IMR-90 (cell line): ENCODE results near the gene REPS2. TPM values are rescaled to one million over a fixed set of nuclear protein-coding genes. Genes with fewer than 3 reads are reported as not detected.

Experiments used
- ATAC-seq: fragments of 200-7000 bp; cut with Tn5 transposase; 2 replicates; pipeline ENCODE4 v1.9.1; 2020; ENCODE audit warnings: low read depth, mild to moderate bottlenecking, moderate library complexity
- BruUV-seq: library from RNA; stranded (reverse); fragments of 400-500 nt; replicated peaks from 2 replicates; lab custom pipeline; 2021; lab: Mats Ljungman, UMichigan
- CTCF ChIA-PET: fragments of 300-600 bp; formaldehyde crosslinking; extraction: SDS; loops from one replicate; lab custom pipeline; 2021; ENCODE audit warnings: antibody characterized with exemption; lab: Yijun Ruan, JAX
- POLR2A ChIA-PET: fragments of 300-600 bp; sonication (Branson Sonifier 250); formaldehyde crosslinking; loops from one replicate; lab custom pipeline; 2022; ENCODE audit warnings: antibody characterized with exemption; ENCODE audit not compliant: unreplicated experiment; lab: Charles Lee
- DNase-seq: peaks from one replicate; pipeline ENCODE4 v3.0.0; 2013
- H2AFZ ChIP-seq: replicated peaks from 2 replicates; pipeline ENCODE3; 2013; ENCODE audit warnings: low read length, mild to moderate bottlenecking; ENCODE audit not compliant: poor library complexity
- H2AK5ac ChIP-seq: 2 replicates; pipeline ENCODE4 v1.6.1; 2013; ENCODE audit warnings: low read depth, low read length, inconsistent platforms
- H2AK9ac ChIP-seq: replicated peaks from 2 replicates; pipeline ENCODE3; 2013; ENCODE audit warnings: mild to moderate bottlenecking, low read depth, low read length, moderate library complexity; ENCODE audit not compliant: poor library complexity
- H2BK120ac ChIP-seq: 2 replicates; pipeline ENCODE4 v1.6.1; 2013; ENCODE audit warnings: low read depth, low read length, inconsistent platforms
- H2BK15ac ChIP-seq: 3 replicates; pipeline ENCODE4 v1.6.1; 2013; ENCODE audit warnings: low read depth, low read length, inconsistent platforms
- H2BK20ac ChIP-seq: 2 replicates; pipeline ENCODE4 v1.6.1; 2013; ENCODE audit warnings: low read depth, mild to moderate bottlenecking, inconsistent platforms, low read length, moderate library complexity
- H2BK5ac ChIP-seq: 2 replicates; pipeline ENCODE4 v1.6.1; 2013; ENCODE audit warnings: mild to moderate bottlenecking, low read depth, low read length, inconsistent platforms; ENCODE audit not compliant: poor library complexity, severe bottlenecking
- H3K14ac ChIP-seq: replicated peaks from 2 replicates; pipeline ENCODE4 v1.6.1; 2013; ENCODE audit warnings: low read depth, low read length, inconsistent platforms
- H3K18ac ChIP-seq: 2 replicates; pipeline ENCODE4 v1.6.1; 2013; ENCODE audit warnings: low read depth, low read length, control low read depth
- H3K23ac ChIP-seq: 2 replicates; pipeline ENCODE4 v1.6.1; 2013; ENCODE audit warnings: low read depth, low read length, inconsistent platforms
- H3K27ac ChIP-seq: 2 replicates; pipeline ENCODE4 v1.5.1; 2013; ENCODE audit warnings: mild to moderate bottlenecking, control low read depth, low read length; ENCODE audit not compliant: insufficient read depth
- H3K27me3 ChIP-seq: 2 replicates; pipeline ENCODE4 v1.6.1; 2013; ENCODE audit warnings: low read length; ENCODE audit not compliant: control insufficient read depth, insufficient read depth
- H3K36me3 ChIP-seq: 2 replicates; pipeline ENCODE4 v1.6.1; 2013; ENCODE audit warnings: low read length, mixed read lengths; ENCODE audit not compliant: control insufficient read depth, insufficient read depth
- H3K4ac ChIP-seq: 2 replicates; pipeline ENCODE4 v1.6.1; 2013; ENCODE audit warnings: low read depth, low read length, inconsistent platforms
- H3K4me1 ChIP-seq: 2 replicates; pipeline ENCODE4 v1.6.1; 2013; ENCODE audit warnings: low read length, mixed read lengths; ENCODE audit not compliant: control insufficient read depth, insufficient read depth
- H3K4me2 ChIP-seq: 2 replicates; pipeline ENCODE4 v1.6.1; 2013; ENCODE audit warnings: low read depth, mild to moderate bottlenecking, control low read depth, low read length, moderate library complexity
- H3K4me3 ChIP-seq: 2 replicates; pipeline ENCODE4 v1.5.1; 2013; ENCODE audit warnings: low read depth, mild to moderate bottlenecking, control low read depth, low read length, moderate library complexity; ENCODE audit not compliant: insufficient read depth
- H3K56ac ChIP-seq: 2 replicates; pipeline ENCODE4 v1.6.1; 2013; ENCODE audit warnings: low read length, inconsistent platforms; ENCODE audit not compliant: insufficient read depth; ENCODE audit errors: extremely low read depth
- H3K79me1 ChIP-seq, 2 experiments: 2 replicates each; pipeline ENCODE4 v1.6.1; 2013; ENCODE audit warnings: low read length in 2 of 2, inconsistent platforms in 1 of 2, low read depth in 1 of 2
- H3K9ac ChIP-seq: 2 replicates; pipeline ENCODE4 v1.6.1; 2013; ENCODE audit warnings: low read depth, low read length, control low read depth
- H3K9me1 ChIP-seq: 2 replicates; pipeline ENCODE4 v1.6.1; 2013; ENCODE audit warnings: low read length, inconsistent platforms; ENCODE audit not compliant: insufficient read depth
- H3K9me3 ChIP-seq: 2 replicates; pipeline ENCODE4 v1.6.1; 2013; ENCODE audit warnings: low read length; ENCODE audit not compliant: control insufficient read depth, insufficient read depth
- H4K20me1 ChIP-seq: 2 replicates; pipeline ENCODE4 v1.6.1; 2013; ENCODE audit warnings: low read length, inconsistent platforms; ENCODE audit not compliant: insufficient read depth
- H4K5ac ChIP-seq: 2 replicates; pipeline ENCODE4 v1.6.1; 2013; ENCODE audit warnings: mild to moderate bottlenecking, low read depth, low read length, control low read depth
- H4K8ac ChIP-seq, 2 experiments: 2 replicates each; pipeline ENCODE4 v1.6.1; 2013; ENCODE audit warnings: low read depth in 2 of 2, low read length in 2 of 2, control low read depth in 1 of 2, inconsistent platforms in 1 of 2
- H4K91ac ChIP-seq: 2 replicates; pipeline ENCODE4 v1.6.1; 2013; ENCODE audit warnings: low read depth, low read length, inconsistent platforms; ENCODE audit not compliant: insufficient read depth
- BHLHE40 ChIP-seq: fragments of 150-350 bp; IDR thresholded peaks from 2 replicates; pipeline ENCODE4 v1.6.1; 2016; ENCODE audit warnings: mild to moderate bottlenecking, low read depth, low read length
- CHD1 ChIP-seq: IDR thresholded peaks from 2 replicates; pipeline ENCODE4 v1.6.1; 2012; ENCODE audit warnings: low read depth, low read length, improper control_type of control experiment
- MAFK ChIP-seq: IDR thresholded peaks from 2 replicates; pipeline ENCODE4 v1.6.1; 2012; ENCODE audit warnings: low read depth, low read length, improper control_type of control experiment
- MXI1 ChIP-seq: IDR thresholded peaks from 2 replicates; pipeline ENCODE4 v1.6.1; 2012; ENCODE audit warnings: low read depth, mild to moderate bottlenecking, low read length, moderate library complexity, borderline replicate concordance
- RAD21 ChIP-seq: IDR thresholded peaks from 2 replicates; pipeline ENCODE4 v1.6.1; 2012; ENCODE audit warnings: low read length, improper control_type of control experiment
- RCOR1 ChIP-seq: IDR thresholded peaks from 2 replicates; pipeline ENCODE4 v1.6.1; 2012; ENCODE audit warnings: mild to moderate bottlenecking, low read length, improper control_type of control experiment; ENCODE audit not compliant: insufficient replicate concordance
- RFX5 ChIP-seq: IDR thresholded peaks from 2 replicates; pipeline ENCODE4 v1.8.0; 2012; ENCODE audit warnings: low read depth, mild to moderate bottlenecking, low read length, moderate library complexity
- USF2 ChIP-seq: fragments of 150-350 bp; IDR thresholded peaks from 2 replicates; pipeline ENCODE4 v1.6.1; 2017; ENCODE audit warnings: mild to moderate bottlenecking, antibody characterized with exemption, low read length, low read depth
- WGBS, 2 experiments: methylation state at CpG; one replicate each; pipeline versions ENCODE4 v1.1.5 to v1.1.7; 2013; ENCODE audit warnings: missing lambda C conversion rate in 2 of 2; ENCODE audit not compliant: insufficient read length in 1 of 2; ENCODE audit errors: extremely low coverage in 2 of 2; 5-methylcytosine and 5-hydroxymethylcytosine counted together
- dilution Hi-C: fragments of 300-500 bp; cut with HindIII; formaldehyde crosslinking; loops from one replicate; pipeline ENCODE4 v1.14.3; 2018; ENCODE audit warnings: low sequenced_read_pairs; ENCODE audit not compliant: unreplicated experiment
- in situ Hi-C: fragments of 300-500 bp; cut with MboI; formaldehyde crosslinking; loops from 3 replicates; pipeline ENCODE4 v1.14.3; 2019; ENCODE audit warnings: low sequenced_read_pairs, inconsistent platforms, mixed read lengths
- intact Hi-C: fragments of 100-400 bp; cut with micrococcal nuclease; formaldehyde crosslinking; loops from 2 replicates; pipeline ENCODE4 v1.10.0; 2022
- polyA plus RNA-seq, 3 experiments: library from polyadenylated mRNA; depleted of rRNA; stranded (reverse); fragments of >200 nt; gene quantifications; 2 replicates each; pipeline ENCODE4 v1.2.3, GENCODE V29; 2012; ENCODE audit warnings: low replicate concordance in 1 of 3
- total RNA-seq: library from RNA; depleted of rRNA; stranded (reverse); fragments of >200 nt; gene quantifications from 2 replicates; pipeline ENCODE4 v1.2.3, GENCODE V29; 2012

The REPS2 gene
- total and polyA plus RNA-seq, 2 of the 4 experiments (the other 2 are of a cell fraction): 0.02 to 0.18 TPM

GRCh38 chrX:17017134-17017533 is 70.7 kb downstream of the REPS2 start:
- ChIA-PET POLR2A (no interaction called here), CTCF (no interaction called here)
- dilution Hi-C loops: no loop called here

More at GRCh38 chrX:17017134-17017533, 70.7 kb downstream of the REPS2 start:
- TF ChIP-seq RCOR1 (no peak), MXI1 (no peak), BHLHE40 (no peak), CHD1 (no peak), USF2 (no peak), RAD21 (no peak), RFX5 (no peak), MAFK (no peak)
- H3K23ac ChIP-seq: no peak overlapping the region
- no peak overlapping the region for H3K9ac ChIP-seq
- H2BK20ac ChIP-seq: no peak overlapping the region
- no CpG with 5 or more reads among the region's 4 CpGs for WGBS, 2 experiments
- no peaks in the 10 kb centered on the region for H3K9me3 ChIP-seq
- H2AK5ac ChIP-seq: no peak overlapping the region
- H3K18ac ChIP-seq: no peak overlapping the region
- no peak overlapping the region for H2BK15ac ChIP-seq
- no peak overlapping the region for H3K4ac ChIP-seq
- no peaks in the 10 kb centered on the region for H3K79me1 ChIP-seq
- H4K8ac ChIP-seq: no peak overlapping the region
- H3K4me2 ChIP-seq: no peak overlapping the region
- H3K56ac ChIP-seq: no peak overlapping the region
- H3K4me1 ChIP-seq: no peaks in the 10 kb centered on the region
- H4K20me1 ChIP-seq: no peaks in the 10 kb centered on the region
- no peak overlapping the region for H2AK9ac ChIP-seq
- no peak overlapping the region for H4K91ac ChIP-seq
- no peak overlapping the region for H3K14ac ChIP-seq
- intact Hi-C loops: no loop called here
- in situ Hi-C loops: no loop called here
- H3K27ac ChIP-seq: no peak overlapping the region
- no peak for ATAC-seq
- H2BK120ac ChIP-seq: no peak overlapping the region
- H2AFZ ChIP-seq: no peak overlapping the region
- no peak overlapping the region for H4K5ac ChIP-seq
- H2BK5ac ChIP-seq: no peak overlapping the region
- H3K27me3 ChIP-seq: peaks cover 10% of the 10 kb centered on the region
- DNase-seq: no peak
- H3K36me3 ChIP-seq: no peaks in the 10 kb centered on the region
- no TSS peak for BruUV-seq
- no peak overlapping the region for H3K4me3 ChIP-seq
- no peaks in the 10 kb centered on the region for H3K9me1 ChIP-seq
